Astrocyte (in vitro differentiated cells and primary cell): Measurements from ENCODE around the gene COX4I2. TPM values are rescaled to one million over a fixed set of nuclear protein-coding genes. Genes with fewer than 3 reads are reported as not detected.

ENCODE experiments used
- DNase-seq: peaks from one replicate; pipeline ENCODE4 v3.0.0-alpha.2; 2010; ENCODE audit warnings: low read depth
- FAIRE-seq: peaks from 2 replicates; lab custom pipeline; 2011; peaks lifted over from hg19 to GRCh38; lab: Jason Lieb, UNC
- H2AFZ ChIP-seq: 2 replicates; pipeline ENCODE4 v1.6.0; 2012; ENCODE audit warnings: low read depth, low read length, inconsistent platforms
- H3K27ac ChIP-seq: 2 replicates; pipeline ENCODE4 v1.5.1; 2011; ENCODE audit warnings: low read depth, low read length, inconsistent platforms
- H3K27me3 ChIP-seq: 2 replicates; pipeline ENCODE4 v1.6.0; 2011; ENCODE audit warnings: low read length, inconsistent platforms; ENCODE audit not compliant: insufficient read depth
- H3K36me3 ChIP-seq: 2 replicates; pipeline ENCODE4 v1.5.1; 2011; ENCODE audit warnings: low read length, inconsistent platforms; ENCODE audit not compliant: insufficient read depth
- H3K4me1 ChIP-seq: 2 replicates; pipeline ENCODE4 v1.5.1; 2011; ENCODE audit warnings: low read length, inconsistent platforms; ENCODE audit not compliant: insufficient read depth
- H3K4me2 ChIP-seq: 2 replicates; pipeline ENCODE4 v1.6.0; 2012; ENCODE audit warnings: low read length, inconsistent platforms
- H3K4me3 ChIP-seq: 2 replicates; pipeline ENCODE4 v1.5.1; 2011; ENCODE audit warnings: low read depth, mild to moderate bottlenecking, low read length, inconsistent platforms; ENCODE audit not compliant: insufficient read depth
- H3K79me2 ChIP-seq: 2 replicates; pipeline ENCODE4 v1.6.0; 2012; ENCODE audit warnings: mild to moderate bottlenecking, low read length, inconsistent platforms; ENCODE audit not compliant: insufficient read depth
- H3K9ac ChIP-seq: 2 replicates; pipeline ENCODE4 v1.6.0; 2012; ENCODE audit warnings: mild to moderate bottlenecking, low read length, inconsistent platforms
- H3K9me3 ChIP-seq: 2 replicates; pipeline ENCODE4 v1.5.1; 2012; ENCODE audit warnings: low read depth, mild to moderate bottlenecking, low read length, inconsistent platforms; ENCODE audit not compliant: insufficient read depth
- H4K20me1 ChIP-seq: 2 replicates; pipeline ENCODE4 v1.6.0; 2012; ENCODE audit warnings: low read length, inconsistent platforms; ENCODE audit not compliant: insufficient read depth
- H3K27ac Mint-ChIP-seq: one replicate; pipeline ENCODE4 v1.8.0; 2021; ENCODE audit warnings: mild to moderate bottlenecking, mixed read lengths; ENCODE audit not compliant: unreplicated experiment
- H3K27me3 Mint-ChIP-seq: one replicate; pipeline ENCODE4 v1.8.0; 2021; ENCODE audit warnings: low read depth, mixed read lengths; ENCODE audit not compliant: unreplicated experiment
- H3K36me3 Mint-ChIP-seq: one replicate; pipeline ENCODE4 v1.8.0; 2021; ENCODE audit warnings: low read depth, mixed read lengths; ENCODE audit not compliant: unreplicated experiment
- H3K4me1 Mint-ChIP-seq: one replicate; pipeline ENCODE4 v1.8.0; 2021; ENCODE audit warnings: low read depth, mixed read lengths; ENCODE audit not compliant: unreplicated experiment
- H3K4me3 Mint-ChIP-seq: one replicate; pipeline ENCODE4 v1.8.0; 2021; ENCODE audit warnings: mild to moderate bottlenecking, moderate library complexity, mixed read lengths; ENCODE audit not compliant: unreplicated experiment
- H3K9me3 Mint-ChIP-seq: one replicate; pipeline ENCODE4 v1.8.0; 2021; ENCODE audit warnings: mild to moderate bottlenecking, mixed read lengths; ENCODE audit not compliant: unreplicated experiment
- EZH2 ChIP-seq: IDR thresholded peaks from 2 replicates; pipeline ENCODE4 v1.6.1; 2012; ENCODE audit warnings: mild to moderate bottlenecking, low read length, inconsistent platforms; ENCODE audit not compliant: insufficient read depth
- total RNA-seq: library from RNA; stranded (reverse); gene quantifications from 2 replicates; pipeline ENCODE4 v1.2.1, GENCODE V29; 2021
- TF ChIP-seq, protein P1 (sequence below): IDR thresholded peaks from 2 replicates; pipeline ENCODE4 v1.5.1; 2011; ENCODE audit warnings: low read depth, mild to moderate bottlenecking, inconsistent platforms, low read length, moderate library complexity; ENCODE audit not compliant: insufficient read depth

COX4I2 gene
- total RNA-seq, 1 donor from 2014 or later = not detected

DNA sequence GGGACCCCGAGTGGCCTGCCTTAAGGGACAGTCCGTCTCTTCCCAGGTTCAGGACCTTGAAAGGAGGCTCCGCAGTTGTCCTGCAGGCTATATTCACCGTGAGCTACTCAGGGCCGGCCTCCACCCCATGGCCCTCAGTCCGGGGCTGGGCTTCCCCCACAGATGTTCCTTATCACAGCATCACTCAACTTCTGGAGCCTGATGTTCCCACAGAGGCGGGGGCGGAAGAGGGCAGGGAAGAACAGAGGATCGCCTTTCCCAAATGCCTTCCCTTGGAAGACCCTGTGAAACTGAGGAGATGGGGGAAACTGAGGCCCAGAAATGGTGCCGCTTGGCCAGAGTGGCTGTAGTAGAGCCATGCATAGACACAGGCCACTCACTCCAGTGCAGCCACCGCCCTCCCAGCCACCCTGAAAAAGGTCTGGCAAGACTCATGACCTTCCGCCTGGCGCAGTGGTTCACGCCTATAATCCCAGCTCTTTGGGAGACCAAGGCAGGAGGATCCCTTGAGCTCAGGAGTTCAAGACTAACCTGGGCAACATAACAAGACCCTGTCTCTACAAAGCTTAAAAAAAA lies 4.3 kb upstream of the COX4I2 start:
- no peak for FAIRE-seq
- H3K27ac ChIP-seq = no peak overlapping the region

DNA sequence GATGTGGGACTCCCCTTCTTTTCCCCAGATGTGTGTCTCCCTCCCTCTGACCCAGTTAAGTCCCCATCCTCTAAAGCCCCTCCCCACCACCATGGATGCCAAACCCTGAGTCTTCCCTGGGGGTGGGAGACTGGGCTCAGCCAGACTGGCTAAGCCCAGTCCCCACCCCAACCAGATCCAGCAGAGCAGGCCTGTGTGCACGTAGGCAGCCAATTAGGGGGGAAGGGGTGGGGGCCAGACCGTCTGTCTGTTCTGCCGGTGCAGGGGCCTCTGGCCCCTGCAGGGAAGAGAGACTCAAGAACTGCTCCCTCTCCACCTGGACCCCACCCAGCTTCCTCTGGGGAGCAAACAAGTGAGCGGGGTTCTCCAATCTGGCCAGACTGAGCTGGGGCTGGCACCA lies 605 bp downstream of the COX4I2 start:
- no peaks in the 10 kb centered on the region for H3K9me3 ChIP-seq
- TF ChIP-seq EZH2 = no peak
- TF ChIP-seq, protein P1, sequence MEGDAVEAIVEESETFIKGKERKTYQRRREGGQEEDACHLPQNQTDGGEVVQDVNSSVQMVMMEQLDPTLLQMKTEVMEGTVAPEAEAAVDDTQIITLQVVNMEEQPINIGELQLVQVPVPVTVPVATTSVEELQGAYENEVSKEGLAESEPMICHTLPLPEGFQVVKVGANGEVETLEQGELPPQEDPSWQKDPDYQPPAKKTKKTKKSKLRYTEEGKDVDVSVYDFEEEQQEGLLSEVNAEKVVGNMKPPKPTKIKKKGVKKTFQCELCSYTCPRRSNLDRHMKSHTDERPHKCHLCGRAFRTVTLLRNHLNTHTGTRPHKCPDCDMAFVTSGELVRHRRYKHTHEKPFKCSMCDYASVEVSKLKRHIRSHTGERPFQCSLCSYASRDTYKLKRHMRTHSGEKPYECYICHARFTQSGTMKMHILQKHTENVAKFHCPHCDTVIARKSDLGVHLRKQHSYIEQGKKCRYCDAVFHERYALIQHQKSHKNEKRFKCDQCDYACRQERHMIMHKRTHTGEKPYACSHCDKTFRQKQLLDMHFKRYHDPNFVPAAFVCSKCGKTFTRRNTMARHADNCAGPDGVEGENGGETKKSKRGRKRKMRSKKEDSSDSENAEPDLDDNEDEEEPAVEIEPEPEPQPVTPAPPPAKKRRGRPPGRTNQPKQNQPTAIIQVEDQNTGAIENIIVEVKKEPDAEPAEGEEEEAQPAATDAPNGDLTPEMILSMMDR = no peak
- no peak for FAIRE-seq
- H3K4me1 ChIP-seq = no peaks in the 10 kb centered on the region
- peaks cover 2% of the 10 kb centered on the region for H3K9me3 Mint-ChIP-seq
- no peaks in the 10 kb centered on the region for H4K20me1 ChIP-seq
- no peak overlapping the region for H3K27ac Mint-ChIP-seq
- DNase-seq = no peak
- H3K4me3 ChIP-seq = no peak overlapping the region
- no peaks in the 10 kb centered on the region for H3K36me3 ChIP-seq
- no peaks in the 10 kb centered on the region for H3K79me2 ChIP-seq
- H3K9ac ChIP-seq = no peak overlapping the region
- no peak overlapping the region for H2AFZ ChIP-seq
- no peak overlapping the region for H3K4me3 Mint-ChIP-seq
- no peaks in the 10 kb centered on the region for H3K4me1 Mint-ChIP-seq
- H3K4me2 ChIP-seq = no peak overlapping the region
- peaks cover 2% of the 10 kb centered on the region for H3K36me3 Mint-ChIP-seq
- peaks cover 29% of the 10 kb centered on the region for H3K27me3 Mint-ChIP-seq
- H3K27ac ChIP-seq = no peak overlapping the region
- H3K27me3 ChIP-seq = no peaks in the 10 kb centered on the region

More for the DNA sequence above, 4.3 kb upstream of the COX4I2 start:
- H3K4me1 ChIP-seq = no peaks in the 10 kb centered on the region
- DNase-seq = no peak
- no peaks in the 10 kb centered on the region for H3K27me3 ChIP-seq
- no peaks in the 10 kb centered on the region for H3K36me3 ChIP-seq
- H3K4me3 ChIP-seq = no peak overlapping the region
- H3K4me2 ChIP-seq = no peak overlapping the region
- H3K9ac ChIP-seq = no peak overlapping the region
- no peak overlapping the region for H2AFZ ChIP-seq
- Mint-ChIP-seq H3K36me3 (no peaks in the 10 kb centered on the region), H3K4me1 (no peaks in the 10 kb centered on the region), H3K9me3 (peaks cover 3% of the 10 kb centered on the region), H3K27me3 (peaks cover 4% of the 10 kb centered on the region), H3K4me3 (no peak overlapping the region), H3K27ac (no peak overlapping the region)
- H4K20me1 ChIP-seq = no peaks in the 10 kb centered on the region
- TF ChIP-seq, protein P1 = no peak
- no peak for TF ChIP-seq EZH2
- no peaks in the 10 kb centered on the region for H3K79me2 ChIP-seq
- no peaks in the 10 kb centered on the region for H3K9me3 ChIP-seq

DNA sequence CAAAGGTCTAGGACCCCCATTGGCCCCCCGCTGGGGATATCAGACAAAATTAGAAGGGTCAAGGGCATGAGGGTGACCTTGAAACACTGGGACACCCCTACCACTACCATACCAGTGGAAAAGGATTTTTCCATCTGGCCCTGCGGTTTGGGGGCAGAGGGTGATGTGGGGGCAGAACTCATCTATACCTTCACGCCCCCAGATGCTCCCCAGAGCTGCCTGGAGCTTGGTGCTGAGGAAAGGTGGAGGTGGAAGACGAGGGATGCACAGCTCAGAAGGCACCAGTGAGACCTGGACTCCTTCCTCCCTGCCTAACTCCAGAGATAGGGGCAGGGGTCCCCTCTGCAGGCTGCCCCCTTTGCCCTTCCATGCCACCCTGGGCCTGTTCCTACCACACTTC lies 1.1 kb downstream of the COX4I2 start:
- Mint-ChIP-seq H3K27me3 (peaks cover 29% of the 10 kb centered on the region), H3K4me1 (no peaks in the 10 kb centered on the region), H3K27ac (no peak overlapping the region), H3K9me3 (peaks cover 2% of the 10 kb centered on the region), H3K4me3 (no peak overlapping the region), H3K36me3 (peaks cover 2% of the 10 kb centered on the region)
- Histone ChIP-seq H3K4me1 (no peaks in the 10 kb centered on the region), H3K4me2 (no peak overlapping the region), H3K36me3 (no peaks in the 10 kb centered on the region), H2AFZ (no peak overlapping the region), H3K9me3 (no peaks in the 10 kb centered on the region), H3K9ac (no peak overlapping the region), H3K4me3 (no peak overlapping the region), H3K79me2 (no peaks in the 10 kb centered on the region), H4K20me1 (no peaks in the 10 kb centered on the region), H3K27ac (no peak overlapping the region), H3K27me3 (no peaks in the 10 kb centered on the region)
- TF ChIP-seq, protein P1 = no peak
- TF ChIP-seq EZH2 = no peak
- no peak for FAIRE-seq
- DNase-seq = no peak
